HCT116 (cell line): ENCODE measurements around the gene CASP5. TPM values are rescaled to one million over a fixed set of nuclear protein-coding genes. Genes with fewer than 3 reads are reported as not detected.
"Not testable (repeated sequence)": the region's sequence is repeated elsewhere in the genome, so short reads cannot be mapped to it uniquely, and the experiment has no call there.

Source experiments
- ATAC-seq: fragments of 200-7000 bp; cut with Tn5 transposase; 2 replicates; pipeline ENCODE4 v1.9.1; 2020; ENCODE audit warnings: mild to moderate bottlenecking, moderate library complexity
- BruUV-seq: library from RNA; stranded (reverse); fragments of 400-500 nt; replicated peaks from 2 replicates; lab custom pipeline; 2021; lab: Mats Ljungman, UMichigan
- CTCF ChIA-PET: fragments of 300-600 bp; sonication (Branson Sonifier 250); formaldehyde crosslinking; loops from one replicate; lab custom pipeline; 2021; ENCODE audit warnings: antibody characterized with exemption; lab: Charles Lee
- POLR2A ChIA-PET: fragments of 300-600, 350-600 bp; sonication (Branson Sonifier 250); formaldehyde crosslinking; loops from one replicate; lab custom pipeline; 2021; ENCODE audit warnings: antibody characterized with exemption; lab: Charles Lee
- RAD21 ChIA-PET, 2 experiments: fragments of 300-600 bp; sonication (Branson Sonifier 250); formaldehyde crosslinking; loops; one replicate each; lab custom pipeline; 2023; ENCODE audit warnings: low total read pairs in 2 of 2; ENCODE audit not compliant: uncharacterized antibody in 2 of 2, unreplicated experiment in 2 of 2, low non-redundant PET in 1 of 2; lab: Charles Lee
- DNase-seq: peaks from one replicate; pipeline ENCODE4 v3.0.0-alpha.2; 2010; ENCODE audit warnings: low read depth, low spot score
- H2AFZ ChIP-seq: fragments of 200-600 bp; shearing (Covaris generic), sonication (generic); 2 replicates; pipeline ENCODE4 v1.6.1; 2017; ENCODE audit warnings: low read depth, mixed run types, mixed read lengths, antibody characterized with exemption, low read length; ENCODE audit not compliant: poor library complexity, severe bottlenecking
- H3K27ac ChIP-seq: 2 replicates; pipeline ENCODE4 v1.5.1; 2012; ENCODE audit warnings: low read depth, low read length
- H3K27me3 ChIP-seq: fragments of 200-600 bp; sonication (generic); 2 replicates; pipeline ENCODE4 v1.6.1; 2016; ENCODE audit warnings: mixed run types, low read length, mixed read lengths; ENCODE audit not compliant: insufficient read depth
- H3K36me3 ChIP-seq, 2 experiments: fragments of 200-500 bp in 1 of 2; fragments of 200-600 bp in 1 of 2; sonication (Bioruptor generic) in 1 of 2; sonication (generic) in 1 of 2; 2 replicates each; pipeline versions ENCODE4 v1.5.1 to v1.6.1; 2014 to 2016; ENCODE audit warnings: low read length in 2 of 2, inconsistent platforms in 1 of 2, mixed read lengths in 1 of 2, mixed run types in 1 of 2; ENCODE audit not compliant: insufficient read depth in 2 of 2, control insufficient read depth in 1 of 2
- H3K4me1 ChIP-seq, 2 experiments: fragments of 200-600 bp in 1 of 2; sonication (generic) in 1 of 2; 2 replicates each; pipeline versions ENCODE4 v1.5.1 to v1.6.1; 2012 to 2017; ENCODE audit warnings: low read length in 2 of 2, inconsistent platforms in 1 of 2, mild to moderate bottlenecking in 1 of 2, mixed read lengths in 1 of 2, mixed run types in 1 of 2, moderate library complexity in 1 of 2; ENCODE audit not compliant: insufficient read depth in 2 of 2, control insufficient read depth in 1 of 2
- H3K4me2 ChIP-seq: fragments of 200-600 bp; sonication (generic); 2 replicates; pipeline ENCODE4 v1.6.1; 2017; ENCODE audit warnings: mixed run types, low read length, mixed read lengths
- H3K4me3 ChIP-seq, 2 experiments: fragments of 200-600 bp in 1 of 2; sonication (generic) in 1 of 2; replicated peaks in 1 of 2; 2 replicates each; pipeline ENCODE4 v1.5.1; 2011 to 2016; ENCODE audit warnings: low read length in 2 of 2, control low read depth in 1 of 2, low read depth in 1 of 2, mild to moderate bottlenecking in 1 of 2, mixed read lengths in 1 of 2, mixed run types in 1 of 2
- H3K79me2 ChIP-seq: fragments of 200-600 bp; sonication (generic); 2 replicates; pipeline ENCODE4 v1.6.1; 2017; ENCODE audit warnings: mild to moderate bottlenecking, mixed run types, low read length, moderate library complexity, mixed read lengths; ENCODE audit not compliant: insufficient read depth
- H3K9ac ChIP-seq: fragments of 200-600 bp; sonication (generic); 2 replicates; pipeline ENCODE4 v1.6.1; 2016; ENCODE audit warnings: low read length, mixed read lengths
- H3K9me2 ChIP-seq: fragments of 200-600 bp; sonication (generic), shearing (Covaris generic); 2 replicates; pipeline ENCODE4 v1.6.1; 2017; ENCODE audit warnings: mixed run types, mild to moderate bottlenecking, moderate library complexity; ENCODE audit not compliant: insufficient read depth
- H3K9me3 ChIP-seq, 2 experiments: fragments of 200-500 bp in 1 of 2; fragments of 200-600 bp in 1 of 2; sonication (Bioruptor generic) in 1 of 2; sonication (generic) in 1 of 2; 2 replicates each; pipeline ENCODE4 v1.6.1; 2014 to 2017; ENCODE audit warnings: low read length in 2 of 2, mixed read lengths in 2 of 2, inconsistent platforms in 1 of 2, low read depth in 1 of 2, mild to moderate bottlenecking in 1 of 2, mixed run types in 1 of 2, moderate library complexity in 1 of 2; ENCODE audit not compliant: control insufficient read depth in 1 of 2, insufficient read depth in 1 of 2
- H4K20me1 ChIP-seq: fragments of 200-600 bp; sonication (generic), shearing (Covaris generic); 2 replicates; pipeline ENCODE4 v1.6.1; 2017; ENCODE audit warnings: mixed run types, mild to moderate bottlenecking, moderate library complexity; ENCODE audit not compliant: insufficient read depth
- CEBPB ChIP-seq: IDR thresholded peaks from 2 replicates; pipeline ENCODE4 v1.6.1; 2012; ENCODE audit warnings: low read depth
- ELF1 ChIP-seq: IDR thresholded peaks from 2 replicates; pipeline ENCODE4 v1.6.1; 2012; ENCODE audit warnings: low read depth, borderline replicate concordance
- JUND ChIP-seq: IDR thresholded peaks from 2 replicates; pipeline ENCODE4 v1.6.1; 2012
- POLR2A ChIP-seq: IDR thresholded peaks from 2 replicates; pipeline ENCODE4 v1.7.0; 2011; ENCODE audit warnings: borderline replicate concordance; ENCODE audit not compliant: insufficient read depth, insufficient read length; ENCODE audit errors: extremely low read depth
- POLR2AphosphoS5 ChIP-seq: IDR thresholded peaks from 2 replicates; pipeline ENCODE4 v1.6.1; 2011; ENCODE audit warnings: mild to moderate bottlenecking, low read depth, low read length, moderate library complexity
- RAD21 ChIP-seq: IDR thresholded peaks from 2 replicates; pipeline ENCODE4 v1.6.1; 2012; ENCODE audit warnings: low read depth, mild to moderate bottlenecking
- SP1 ChIP-seq: IDR thresholded peaks from 2 replicates; pipeline ENCODE4 v1.6.1; 2012; ENCODE audit warnings: low read depth
- SRF ChIP-seq: IDR thresholded peaks from 2 replicates; pipeline ENCODE4 v1.6.1; 2012; ENCODE audit warnings: low read depth
- ZNF274 ChIP-seq: fragments of 200-500 bp; sonication (Bioruptor generic); IDR thresholded peaks from 2 replicates; pipeline ENCODE4 v1.6.1; 2014; ENCODE audit warnings: mild to moderate bottlenecking, low read depth, low read length, inconsistent platforms
- intact Hi-C: fragments of 100-400 bp; cut with micrococcal nuclease; formaldehyde crosslinking; loops from 2 replicates; pipeline ENCODE4 v1.10.0; 2022
- total RNA-seq: library from RNA; stranded (reverse); gene quantifications from one replicate; pipeline ENCODE4 v1.2.1, GENCODE V29; 2021; ENCODE audit not compliant: unreplicated experiment
- TF ChIP-seq, protein P1 (sequence below): IDR thresholded peaks from 2 replicates; pipeline ENCODE4 v1.6.1; 2012

CASP5 gene
- total RNA-seq, 1 experiment from 2014 or later, result not detected

DNA sequence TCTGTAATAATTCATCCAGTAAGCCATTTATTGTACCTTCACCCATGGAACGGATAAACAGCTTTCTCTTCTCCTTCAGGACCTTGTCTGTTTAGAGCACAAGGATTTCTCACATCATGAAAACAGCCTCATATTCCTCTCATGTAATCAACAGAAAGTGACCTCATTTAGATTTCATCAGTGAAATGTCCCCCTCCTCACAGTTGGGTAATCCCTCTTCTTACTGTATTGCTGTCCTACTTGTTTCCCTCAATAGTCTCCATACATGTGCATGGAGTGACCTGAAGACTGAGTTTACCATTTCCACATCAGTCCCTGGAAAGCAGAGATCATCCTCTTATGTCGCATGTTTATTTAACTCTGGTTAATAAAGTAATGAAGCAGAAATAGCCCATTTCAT is 11.4 kb upstream of the CASP5 start:
- H3K9me3 ChIP-seq, H3K36me3 ChIP-seq, H4K20me1 ChIP-seq, H3K4me1 ChIP-seq, H3K9ac ChIP-seq, RAD21 ChIA-PET, H2AFZ ChIP-seq, H3K4me2 ChIP-seq, H3K27me3 ChIP-seq, DNase-seq, CTCF ChIA-PET, H3K9me2 ChIP-seq, ATAC-seq, BruUV-seq, H3K79me2 ChIP-seq, POLR2A ChIA-PET, H3K27ac ChIP-seq, H3K4me3 ChIP-seq, intact Hi-C loops: not testable (repeated sequence)

DNA sequence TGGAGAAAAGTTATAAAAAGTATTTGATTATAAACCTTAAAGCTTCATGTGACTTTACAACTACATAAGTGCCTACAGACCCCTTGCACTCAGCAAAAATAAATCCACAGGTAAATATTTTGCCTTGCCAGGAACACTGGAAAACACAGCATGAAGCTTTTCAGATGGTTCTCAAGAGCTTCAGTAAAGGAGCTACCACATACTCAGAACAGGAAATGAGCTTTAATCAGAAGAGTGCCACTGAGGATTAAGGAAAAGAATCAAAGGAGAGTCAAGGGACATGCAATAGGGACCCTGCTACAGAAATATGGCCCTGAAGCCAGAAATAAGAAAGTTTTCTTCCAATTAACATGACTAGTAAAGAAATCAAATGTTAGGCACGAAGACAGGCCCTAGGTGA is 10.8 kb upstream of the CASP5 start:
- Histone ChIP-seq H3K9me2 (no peaks in the 10 kb centered on the region), H2AFZ (no peak overlapping the region), H3K9me3 (no peaks in the 10 kb centered on the region), H3K4me1 (no peaks in the 10 kb centered on the region), H3K9ac (no peak overlapping the region), H3K36me3 (no peaks in the 10 kb centered on the region), H4K20me1 (no peaks in the 10 kb centered on the region), H3K4me3 (no peak overlapping the region), H3K27me3 (no peaks in the 10 kb centered on the region), H3K27ac (no peak overlapping the region), H3K4me2 (no peak overlapping the region), H3K79me2 (no peaks in the 10 kb centered on the region)
- CTCF ChIA-PET, result no interaction called here
- DNase-seq (no peak), ATAC-seq (no peak)
- BruUV-seq, result no TSS peak
- POLR2A ChIA-PET, result no interaction called here
- intact Hi-C loops, result no loop called here
- RAD21 ChIA-PET, result no interaction called here
- no peak for TF ChIP-seq JUND
- no peak for TF ChIP-seq POLR2AphosphoS5
- TF ChIP-seq CEBPB, result no peak
- no peak for TF ChIP-seq POLR2A
- TF ChIP-seq RAD21, result no peak
- no peak for TF ChIP-seq SRF
- TF ChIP-seq SP1, result no peak
- no peak for TF ChIP-seq ELF1
- no peak for TF ChIP-seq ZNF274
- TF ChIP-seq, protein P1, sequence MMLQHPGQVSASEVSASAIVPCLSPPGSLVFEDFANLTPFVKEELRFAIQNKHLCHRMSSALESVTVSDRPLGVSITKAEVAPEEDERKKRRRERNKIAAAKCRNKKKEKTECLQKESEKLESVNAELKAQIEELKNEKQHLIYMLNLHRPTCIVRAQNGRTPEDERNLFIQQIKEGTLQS, result no peak
